ENCODE measurements around the gene ADAMTSL3. TPM values are rescaled to one million over a fixed set of nuclear protein-coding genes. Genes with fewer than 3 reads are reported as not detected.

ADAMTSL3 gene
- total RNA-seq, 3 donors from 2014 or later (not counting 1 experiment from before 2014, with no cell fraction given): 0.14 to 0.43 (median 0.25) TPM

GRCh38 chr15:83654379-83655236 is 685 bp downstream of the ADAMTSL3 start:
- intact Hi-C loops (cut with micrococcal nuclease): no loop called here
- no peak overlapping the region for H3K4me3 Mint-ChIP-seq
- Histone ChIP-seq H3K27ac (ENCODE audit: low read length) (no peak overlapping the region), H3K36me3 (ENCODE audit: control insufficient read depth, insufficient read depth, low read length) (no peaks in the 10 kb centered on the region), H3K9me3 (ENCODE audit: control insufficient read depth, insufficient read depth, low read length) (no peaks in the 10 kb centered on the region), H3K4me1 (ENCODE audit: control insufficient read depth, insufficient read depth, low read length) (no peaks in the 10 kb centered on the region), H3K27me3 (ENCODE audit: control insufficient read depth, insufficient read depth, low read length) (peaks cover 5% of the 10 kb centered on the region), H3K4me3 (ENCODE audit: low read length) (no peak overlapping the region)
- H3K36me3 Mint-ChIP-seq: no peaks in the 10 kb centered on the region
- DNase-seq: no peak
- 16% methylated on average over 67 of the region's 67 CpGs for WGBS (ENCODE audit: insufficient coverage)
- no peak overlapping the region for H3K27ac Mint-ChIP-seq
- no peaks in the 10 kb centered on the region for H3K9me3 Mint-ChIP-seq
- peaks cover 22 to 27% of the 10 kb centered on the region in 2 donors for H3K27me3 Mint-ChIP-seq (ENCODE audit: low read depth in 2 of 2)
- H3K4me1 Mint-ChIP-seq: no peaks in the 10 kb centered on the region
- no peak for ATAC-seq
- TF ChIP-seq, protein P1, sequence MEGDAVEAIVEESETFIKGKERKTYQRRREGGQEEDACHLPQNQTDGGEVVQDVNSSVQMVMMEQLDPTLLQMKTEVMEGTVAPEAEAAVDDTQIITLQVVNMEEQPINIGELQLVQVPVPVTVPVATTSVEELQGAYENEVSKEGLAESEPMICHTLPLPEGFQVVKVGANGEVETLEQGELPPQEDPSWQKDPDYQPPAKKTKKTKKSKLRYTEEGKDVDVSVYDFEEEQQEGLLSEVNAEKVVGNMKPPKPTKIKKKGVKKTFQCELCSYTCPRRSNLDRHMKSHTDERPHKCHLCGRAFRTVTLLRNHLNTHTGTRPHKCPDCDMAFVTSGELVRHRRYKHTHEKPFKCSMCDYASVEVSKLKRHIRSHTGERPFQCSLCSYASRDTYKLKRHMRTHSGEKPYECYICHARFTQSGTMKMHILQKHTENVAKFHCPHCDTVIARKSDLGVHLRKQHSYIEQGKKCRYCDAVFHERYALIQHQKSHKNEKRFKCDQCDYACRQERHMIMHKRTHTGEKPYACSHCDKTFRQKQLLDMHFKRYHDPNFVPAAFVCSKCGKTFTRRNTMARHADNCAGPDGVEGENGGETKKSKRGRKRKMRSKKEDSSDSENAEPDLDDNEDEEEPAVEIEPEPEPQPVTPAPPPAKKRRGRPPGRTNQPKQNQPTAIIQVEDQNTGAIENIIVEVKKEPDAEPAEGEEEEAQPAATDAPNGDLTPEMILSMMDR (IDR thresholded peaks at IDR 0.05): no peak

DNA sequence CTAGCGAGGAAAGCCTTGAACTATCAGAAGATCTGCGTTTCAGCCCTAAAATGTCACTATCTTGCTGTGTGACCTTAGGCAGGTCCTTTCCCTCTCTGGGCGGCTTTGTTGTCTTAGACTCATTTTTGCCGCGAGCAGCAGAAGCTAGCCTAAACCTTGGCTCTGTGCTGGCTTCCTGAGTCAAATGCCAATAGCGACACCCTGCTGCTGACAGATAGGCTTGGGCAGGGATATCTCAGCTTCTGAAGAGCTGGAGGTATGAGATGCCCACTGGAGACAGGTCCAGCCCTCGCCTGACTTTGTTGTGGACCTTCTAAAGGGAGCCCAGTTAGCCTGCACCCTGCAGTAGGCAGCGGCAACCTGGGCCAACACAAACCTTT is 1.3 kb downstream of the ADAMTSL3 start:
- 86% methylated on average over 8 of the region's 8 CpGs for WGBS (ENCODE audit: insufficient coverage)
- ATAC-seq: no peak
- Mint-ChIP-seq H3K36me3 (no peaks in the 10 kb centered on the region), H3K4me3 (no peak overlapping the region), H3K9me3 (no peaks in the 10 kb centered on the region), H3K27me3 (ENCODE audit: low read depth in 2 of 2) (peaks cover 22 to 27% of the 10 kb centered on the region in 2 donors), H3K4me1 (no peaks in the 10 kb centered on the region), H3K27ac (no peak overlapping the region)
- no peaks in the 10 kb centered on the region for H3K4me1 ChIP-seq (ENCODE audit: control insufficient read depth, insufficient read depth, low read length)
- H3K27ac ChIP-seq (ENCODE audit: low read length): no peak overlapping the region
- intact Hi-C loops (cut with micrococcal nuclease): no loop called here
- DNase-seq: no peak
- no peak overlapping the region for H3K4me3 ChIP-seq (ENCODE audit: low read length)
- H3K27me3 ChIP-seq (ENCODE audit: control insufficient read depth, insufficient read depth, low read length): peaks cover 5% of the 10 kb centered on the region
- TF ChIP-seq, protein P1 (IDR thresholded peaks at IDR 0.05): no peak
- no peaks in the 10 kb centered on the region for H3K36me3 ChIP-seq (ENCODE audit: control insufficient read depth, insufficient read depth, low read length)
- no peaks in the 10 kb centered on the region for H3K9me3 ChIP-seq (ENCODE audit: control insufficient read depth, insufficient read depth, low read length)

DNA sequence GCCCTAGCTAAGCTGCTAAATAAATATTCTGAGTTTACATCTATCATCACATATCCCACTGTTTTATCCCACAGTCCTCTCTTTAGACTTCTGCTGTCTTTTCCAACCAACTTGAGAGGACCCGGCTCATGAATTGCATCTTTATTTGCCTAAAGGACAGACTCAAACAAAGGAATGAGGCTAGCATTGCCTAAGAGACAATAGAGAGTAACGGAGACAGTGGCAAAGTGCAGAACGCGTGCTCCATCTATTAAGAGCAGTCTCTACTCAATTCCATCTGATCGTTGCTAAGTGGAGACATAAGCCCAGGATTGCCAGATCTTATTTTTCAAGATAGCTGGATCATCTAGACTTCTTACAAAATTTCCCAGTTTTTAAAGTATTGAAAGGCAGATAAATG is 2.3 kb downstream of the ADAMTSL3 start:
- TF ChIP-seq, protein P1 (IDR thresholded peaks at IDR 0.05): no peak
- 91% methylated on average over 5 of the region's 5 CpGs for WGBS (ENCODE audit: insufficient coverage)
- intact Hi-C loops (cut with micrococcal nuclease): no loop called here
- ATAC-seq: no peak
- no peaks in the 10 kb centered on the region for H3K36me3 Mint-ChIP-seq
- Histone ChIP-seq H3K27me3 (ENCODE audit: control insufficient read depth, insufficient read depth, low read length) (peaks cover 5% of the 10 kb centered on the region), H3K4me1 (ENCODE audit: control insufficient read depth, insufficient read depth, low read length) (no peaks in the 10 kb centered on the region), H3K9me3 (ENCODE audit: control insufficient read depth, insufficient read depth, low read length) (no peaks in the 10 kb centered on the region), H3K27ac (ENCODE audit: low read length) (no peak overlapping the region), H3K4me3 (ENCODE audit: low read length) (no peak overlapping the region), H3K36me3 (ENCODE audit: control insufficient read depth, insufficient read depth, low read length) (no peaks in the 10 kb centered on the region)
- H3K4me3 Mint-ChIP-seq: no peak overlapping the region
- no peaks in the 10 kb centered on the region for H3K4me1 Mint-ChIP-seq
- H3K27ac Mint-ChIP-seq: no peak overlapping the region
- DNase-seq: no peak
- H3K9me3 Mint-ChIP-seq: no peaks in the 10 kb centered on the region
- H3K27me3 Mint-ChIP-seq (ENCODE audit: low read depth in 2 of 2): peaks cover 25 to 27% of the 10 kb centered on the region in 2 donors
